Measurements from ENCODE around the gene MTERF4.
"Not testable (repeated sequence)": the region's sequence is repeated elsewhere in the genome, so short reads cannot be mapped to it uniquely, and the experiment has no call there.

The MTERF4 gene

DNA sequence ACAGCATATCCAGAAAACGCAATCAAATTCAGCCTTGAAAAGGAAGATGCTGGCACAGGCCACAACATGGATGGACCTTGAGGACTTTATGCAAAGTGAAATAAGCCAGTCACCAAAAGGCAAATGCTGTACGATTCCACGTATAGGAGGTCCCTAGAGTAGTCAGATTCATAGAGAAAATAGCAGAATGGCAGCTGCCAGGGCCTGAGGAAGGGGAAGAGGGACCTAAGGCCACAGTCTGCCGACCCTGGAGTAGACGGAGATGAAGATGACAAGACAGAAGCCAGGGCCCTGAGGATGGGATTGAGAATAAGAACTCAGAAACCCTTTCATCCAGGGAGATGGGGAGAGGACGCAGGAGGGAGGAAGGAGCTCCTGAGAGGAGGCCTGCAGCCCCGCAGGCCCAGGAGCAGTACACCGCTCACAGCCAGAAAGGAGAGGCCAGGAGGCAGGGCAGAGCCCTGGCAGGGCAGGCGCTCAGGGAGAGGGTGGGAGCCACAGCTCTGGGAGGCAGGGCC is 8.1 kb upstream of the MTERF4 start:
- DNase-seq, result no peak

DNA sequence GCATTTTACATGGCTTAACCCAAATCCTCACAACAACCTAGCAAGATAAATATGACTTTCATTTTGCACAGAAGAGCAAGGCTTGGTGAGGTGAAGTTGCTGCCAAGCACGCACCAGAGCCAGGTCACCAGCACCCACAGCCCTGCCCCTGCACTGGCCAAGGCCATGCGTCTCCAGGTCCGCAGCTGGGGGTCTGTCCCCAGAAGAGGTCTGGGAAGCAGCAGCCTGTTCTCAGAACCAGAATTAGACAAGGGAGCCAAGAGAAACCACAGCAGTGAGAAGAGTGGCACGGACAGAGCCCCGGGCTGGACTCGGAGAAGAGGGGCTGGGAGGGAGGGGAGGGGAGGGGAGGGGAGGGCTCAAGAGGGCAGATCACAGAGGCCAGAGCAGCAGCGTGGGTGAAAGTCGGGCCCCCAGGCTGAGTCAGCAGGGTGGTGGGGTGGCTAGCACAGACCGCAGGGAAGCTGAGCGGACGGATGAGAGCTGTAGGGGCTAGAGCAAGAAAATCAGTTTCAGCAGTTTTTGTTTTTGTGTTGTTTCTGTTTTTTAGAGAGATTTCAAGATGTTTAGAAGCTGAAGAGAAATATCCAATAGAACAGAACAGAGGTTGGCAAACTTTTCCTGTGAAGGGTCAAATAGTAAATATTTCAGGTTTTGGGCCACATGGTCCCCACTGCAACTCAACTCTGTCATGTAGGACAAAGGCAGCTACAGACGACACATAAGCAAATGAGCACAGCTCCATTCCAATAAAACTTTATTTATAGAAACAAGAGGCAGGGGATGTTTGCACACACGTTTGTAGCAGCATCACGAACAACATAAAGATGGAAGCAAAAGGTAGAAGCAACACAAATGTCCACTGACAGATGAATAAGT is 7.4 kb upstream of the MTERF4 start:
- no peak for DNase-seq

DNA sequence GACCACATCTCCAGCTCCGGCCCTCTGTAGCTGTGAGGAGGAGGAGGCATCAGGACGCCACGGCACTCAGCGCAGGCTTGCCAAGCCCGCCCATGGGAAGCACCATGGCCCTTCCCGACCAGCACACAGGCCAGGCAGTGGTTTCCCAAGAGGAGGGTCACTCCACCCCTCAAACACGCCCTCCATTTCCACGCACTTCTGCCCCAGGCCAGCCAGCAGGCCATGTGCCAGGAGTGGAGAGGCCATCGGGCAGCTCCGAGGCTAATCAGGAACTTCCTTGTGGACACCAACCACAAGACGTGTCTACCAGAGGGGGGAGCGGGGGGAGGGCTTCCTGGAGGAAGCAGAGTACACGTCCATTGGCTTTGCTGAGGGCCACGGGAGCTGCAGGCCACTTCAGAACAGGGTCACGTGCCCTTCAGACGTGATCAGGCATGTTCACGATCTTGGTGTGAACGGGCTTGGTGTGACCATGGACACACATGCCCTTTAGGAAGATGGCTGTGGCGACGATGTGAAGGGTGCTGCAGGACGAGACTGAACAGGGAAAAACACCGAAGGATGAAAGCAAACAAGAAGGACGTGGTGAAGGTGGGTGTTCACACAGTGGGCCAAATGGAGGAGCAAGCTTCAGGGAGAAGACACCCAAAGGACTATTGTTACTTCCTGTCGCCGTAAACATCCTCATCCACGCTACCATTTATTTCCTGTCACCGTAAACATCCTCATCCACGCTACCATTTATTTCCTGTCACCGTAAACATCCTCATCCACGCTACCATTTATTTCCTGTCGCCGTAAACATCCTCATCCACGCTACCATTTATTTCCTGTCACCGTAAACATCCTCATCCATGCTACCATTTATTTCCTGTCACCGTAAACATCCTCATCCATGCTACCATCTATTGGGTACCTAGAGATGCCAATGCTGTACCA is 6.5 kb upstream of the MTERF4 start:
- peak; percentile 62 for DNase-seq

DNA sequence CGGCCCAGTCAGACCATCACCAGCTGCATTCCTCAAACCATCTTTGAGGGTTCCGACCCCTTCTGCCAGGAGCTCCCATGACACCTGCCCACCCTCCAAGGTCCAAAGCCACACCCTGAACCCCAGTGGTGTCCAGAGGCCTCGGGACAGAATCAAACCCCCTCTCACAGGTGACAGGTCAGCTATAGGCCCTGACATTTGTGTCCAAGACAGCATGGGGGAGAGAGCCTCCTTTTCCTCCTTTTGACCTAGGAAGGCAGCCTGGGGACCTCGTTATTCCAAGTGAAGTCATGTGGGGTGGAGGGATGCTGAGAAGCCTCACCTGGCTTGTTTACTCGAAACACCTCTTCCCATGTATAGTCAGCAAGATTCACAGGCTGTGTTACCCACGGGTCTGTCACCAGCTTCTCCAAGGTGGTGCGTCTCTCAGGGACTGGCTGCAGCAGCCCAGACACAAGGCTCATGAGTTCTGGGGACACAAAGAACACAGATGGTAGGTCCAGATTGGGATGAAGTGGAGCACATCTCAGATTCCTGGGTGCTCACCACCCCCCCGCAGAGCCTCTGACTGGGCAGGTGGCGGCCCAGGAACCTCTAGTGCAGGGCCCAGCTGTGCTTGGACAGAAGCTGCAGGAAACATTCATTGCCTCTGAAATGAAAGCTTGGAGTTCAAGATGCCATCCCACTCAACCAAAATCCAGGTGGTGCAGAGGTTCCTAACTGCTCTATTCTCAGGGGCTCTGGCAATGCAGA is 5.1 kb upstream of the MTERF4 start:
- no peak for DNase-seq

DNA sequence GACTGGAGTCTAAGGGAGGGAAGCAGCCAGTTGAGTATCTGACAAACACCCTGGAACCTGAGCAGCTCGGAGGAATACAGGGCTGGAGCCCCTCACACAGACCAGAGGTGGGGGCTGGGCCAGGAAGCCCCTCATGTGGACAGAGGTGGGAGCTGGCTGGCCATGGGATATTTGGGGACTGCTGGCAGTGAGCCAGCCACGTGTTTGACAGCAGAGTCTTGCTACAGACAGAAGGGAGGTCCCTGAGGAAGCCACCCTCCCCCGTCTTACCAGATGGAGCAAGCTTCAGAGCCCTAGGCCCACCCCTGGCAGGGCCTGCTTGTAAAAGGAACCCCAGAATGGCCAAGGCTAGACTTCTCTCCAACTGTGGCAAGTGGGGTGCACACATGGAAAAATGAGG is 3.6 kb upstream of the MTERF4 start:
- no peak for DNase-seq

DNA sequence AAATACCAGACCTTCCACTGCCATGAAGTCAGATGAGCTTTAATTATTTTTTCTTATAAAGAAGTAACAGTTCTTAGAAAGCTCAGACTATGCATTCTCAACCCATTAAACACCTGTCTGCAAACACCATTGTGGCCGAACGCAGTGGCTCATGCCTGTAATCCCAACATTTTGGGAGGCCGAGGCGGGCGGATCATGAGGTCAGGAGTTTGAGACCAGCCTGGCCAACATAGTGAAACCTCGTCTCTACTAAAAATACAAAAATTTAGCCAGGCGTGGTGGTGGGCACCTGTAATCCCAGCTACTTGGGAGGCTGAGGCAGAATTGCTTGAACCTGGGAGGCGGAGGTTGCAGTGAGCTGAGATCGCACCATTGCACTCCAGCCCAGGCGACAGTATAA is 2.5 kb upstream of the MTERF4 start:
- not testable (repeated sequence) for DNase-seq

DNA sequence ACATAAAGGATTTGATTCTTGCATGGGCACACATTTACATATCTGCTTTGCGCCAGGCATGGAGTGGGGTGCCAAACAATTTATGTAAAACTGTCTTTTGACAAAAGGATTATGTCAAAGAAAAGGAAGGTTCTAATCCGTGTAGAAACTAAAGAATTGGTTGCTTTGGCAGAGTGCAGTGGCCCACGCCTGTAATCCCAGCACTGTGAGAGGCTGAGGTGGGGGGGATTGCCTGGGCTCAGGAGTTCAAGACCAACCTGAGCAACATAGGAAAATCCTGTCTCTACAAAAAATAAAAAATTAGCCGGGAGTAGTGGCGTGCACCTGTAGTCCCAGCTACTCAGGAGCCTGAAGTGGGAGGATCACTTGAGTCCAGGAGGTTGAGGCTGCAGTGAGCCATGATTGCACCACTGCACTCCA is 1.1 kb upstream of the MTERF4 start:
- no peak for DNase-seq

DNA sequence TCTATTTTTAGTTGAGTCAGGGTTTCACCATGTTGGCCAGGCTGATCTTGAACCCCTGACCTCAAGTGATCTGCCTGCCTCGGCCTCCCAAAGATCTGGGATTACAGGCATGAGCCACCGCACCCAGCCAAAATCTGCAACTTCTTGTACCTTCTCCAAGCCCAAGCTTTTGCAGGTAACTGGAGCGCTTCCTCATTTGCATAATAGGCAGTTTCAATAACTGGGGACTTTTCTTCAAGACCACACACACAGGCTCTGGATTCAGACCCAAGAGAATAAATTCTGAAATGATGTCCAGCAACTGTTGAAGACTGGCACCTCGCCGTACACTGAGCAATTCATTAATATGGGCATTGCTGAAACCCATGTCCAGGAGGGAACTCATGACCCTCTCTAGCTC is 2.8 kb downstream of the MTERF4 start:
- no peak for DNase-seq

DNA sequence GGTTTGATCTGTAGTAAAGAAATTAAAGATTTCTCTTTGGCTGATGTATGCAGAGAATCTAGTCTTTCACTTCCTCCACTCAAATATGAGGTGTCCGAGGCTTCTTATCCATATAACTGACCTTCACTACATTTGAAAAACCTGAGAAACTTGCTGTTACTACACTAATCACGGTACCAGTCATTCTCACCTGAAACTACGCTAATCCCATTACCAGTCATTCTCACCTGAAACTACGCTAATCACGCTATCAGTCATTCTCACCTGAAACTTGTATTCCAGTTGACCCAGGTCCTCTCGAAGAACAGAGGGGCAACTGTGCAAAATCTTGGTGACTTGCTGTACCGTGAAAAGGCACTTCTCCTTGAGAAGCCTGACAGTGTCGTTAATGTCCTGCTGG is 5.1 kb downstream of the MTERF4 start:
- no peak for DNase-seq

DNA sequence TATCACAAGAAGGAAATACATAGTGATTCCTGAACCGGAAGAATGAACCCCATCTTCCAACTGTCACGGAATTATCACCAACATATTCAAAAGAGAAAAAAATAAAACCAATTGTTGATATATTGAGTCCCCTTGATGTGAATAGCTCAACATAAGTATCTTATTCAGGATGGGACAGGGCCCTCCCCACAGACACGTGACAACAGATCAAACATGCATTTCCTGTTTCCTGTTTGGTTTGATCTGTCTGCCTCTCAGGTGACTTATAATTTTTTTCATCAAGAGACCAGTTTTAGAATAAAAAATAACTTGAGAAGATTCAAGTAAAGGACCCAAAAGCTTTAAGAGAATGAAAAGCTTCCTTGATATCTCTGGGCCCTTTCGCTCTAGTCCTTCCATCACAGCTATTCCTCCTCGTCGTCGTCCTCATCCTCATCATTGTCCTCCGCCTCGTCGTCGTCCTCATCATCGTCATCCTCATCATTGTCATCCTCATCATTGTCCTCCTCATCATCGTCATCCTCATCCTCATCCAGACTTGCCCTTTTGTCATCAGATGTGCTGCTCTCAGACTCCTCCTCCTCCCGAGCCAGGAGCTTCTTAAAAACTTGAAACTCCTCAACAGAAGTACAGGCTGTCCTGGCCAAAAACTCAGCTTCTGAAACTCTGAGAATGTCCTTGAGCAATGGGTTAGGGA is 6.3 kb downstream of the MTERF4 start:
- DNase-seq, result peak; percentile 77

DNA sequence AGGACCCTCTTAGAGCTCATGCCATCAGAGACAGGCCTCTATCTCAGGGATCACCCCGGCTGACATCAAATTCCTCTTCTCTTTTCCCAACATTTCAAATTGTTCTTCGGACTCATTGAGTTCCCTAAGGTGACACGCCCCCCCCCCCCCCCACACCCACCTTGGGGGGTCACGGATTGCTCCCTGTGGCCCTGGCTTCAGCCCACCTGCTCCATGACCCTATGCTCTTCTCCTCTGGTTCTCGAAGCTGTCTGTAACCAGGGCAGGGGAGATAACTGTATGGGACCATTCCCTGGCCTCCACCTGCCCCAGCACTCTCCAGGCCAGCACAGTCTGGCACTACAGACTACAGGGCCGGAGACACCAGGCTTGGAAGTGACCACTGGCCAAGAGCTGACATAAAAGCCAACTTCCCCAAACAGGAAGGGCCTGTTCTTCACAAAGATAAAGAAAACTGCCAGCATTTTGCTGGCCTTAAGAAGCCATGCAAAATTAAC is 7.1 kb downstream of the MTERF4 start:
- DNase-seq, result no peak

DNA sequence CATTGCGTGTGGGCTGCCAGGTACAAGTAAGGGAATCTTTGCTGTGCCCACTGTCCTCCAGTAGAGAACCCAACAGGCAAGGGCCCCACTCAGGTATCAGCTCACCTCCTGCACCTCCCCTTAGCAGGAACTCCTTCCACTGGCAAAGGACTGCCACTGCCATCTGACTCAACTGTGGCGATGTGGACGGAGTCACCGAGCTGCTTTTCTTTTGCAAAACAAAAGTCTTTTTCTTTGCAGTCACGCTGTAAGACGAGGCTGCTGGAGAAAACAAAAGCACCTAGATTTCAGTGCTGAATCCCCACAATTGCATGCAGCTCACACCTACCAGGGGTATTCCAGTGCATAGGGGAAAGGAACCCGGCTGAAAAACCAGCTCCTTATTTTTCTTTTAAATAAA is 7.9 kb downstream of the MTERF4 start:
- no peak for DNase-seq

DNA sequence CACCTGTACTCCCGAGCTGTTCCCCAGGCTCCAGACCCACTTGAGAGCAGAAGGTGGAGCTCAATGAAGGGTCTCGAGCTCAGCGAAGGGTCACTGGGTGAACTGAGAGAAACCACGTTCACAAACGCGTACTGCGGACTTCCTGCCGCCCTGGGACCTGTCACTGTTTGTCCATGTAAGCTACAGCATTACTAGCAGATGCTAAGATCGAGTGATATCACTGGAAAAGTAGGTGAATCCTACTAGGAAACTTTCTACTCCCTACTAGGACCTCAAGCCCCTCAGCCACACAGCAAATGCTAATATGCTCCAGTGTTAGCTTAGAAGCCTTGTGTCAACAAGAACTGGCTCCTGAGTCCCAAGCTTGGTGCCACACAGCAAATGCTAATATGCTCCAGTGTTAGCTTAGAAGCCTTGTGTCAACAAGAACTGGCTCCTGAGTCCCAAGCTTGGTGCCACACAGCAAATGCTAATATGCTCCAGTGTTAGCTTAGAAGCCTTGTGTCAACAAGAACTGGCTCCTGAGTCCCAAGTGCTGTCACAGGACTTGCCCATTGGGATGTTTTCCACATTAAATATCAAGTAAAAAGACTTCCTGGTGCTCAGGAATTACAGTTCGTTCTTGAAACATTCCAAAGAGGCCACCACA is 8.8 kb downstream of the MTERF4 start:
- DNase-seq, result not testable (repeated sequence)

DNA sequence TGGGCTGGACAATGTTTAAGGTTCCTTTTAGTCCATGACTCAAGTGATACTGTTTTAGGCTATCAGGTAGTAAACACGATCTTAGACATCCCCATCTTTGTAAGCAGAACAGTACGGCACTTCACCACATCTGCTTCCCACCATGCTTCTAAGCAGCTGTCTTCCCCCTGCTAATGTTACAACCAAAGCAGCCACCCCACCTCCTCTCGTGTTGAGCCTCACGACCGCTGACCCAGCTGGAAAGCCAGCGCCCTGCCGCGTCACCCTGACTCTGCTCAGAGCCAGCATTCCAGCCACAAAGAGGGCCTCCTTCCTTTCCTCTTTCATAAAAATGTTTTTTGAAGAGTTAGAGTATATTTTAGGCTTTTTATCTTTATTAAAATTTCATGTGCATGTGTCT is 9.4 kb downstream of the MTERF4 start:
- DNase-seq, result no peak

DNA sequence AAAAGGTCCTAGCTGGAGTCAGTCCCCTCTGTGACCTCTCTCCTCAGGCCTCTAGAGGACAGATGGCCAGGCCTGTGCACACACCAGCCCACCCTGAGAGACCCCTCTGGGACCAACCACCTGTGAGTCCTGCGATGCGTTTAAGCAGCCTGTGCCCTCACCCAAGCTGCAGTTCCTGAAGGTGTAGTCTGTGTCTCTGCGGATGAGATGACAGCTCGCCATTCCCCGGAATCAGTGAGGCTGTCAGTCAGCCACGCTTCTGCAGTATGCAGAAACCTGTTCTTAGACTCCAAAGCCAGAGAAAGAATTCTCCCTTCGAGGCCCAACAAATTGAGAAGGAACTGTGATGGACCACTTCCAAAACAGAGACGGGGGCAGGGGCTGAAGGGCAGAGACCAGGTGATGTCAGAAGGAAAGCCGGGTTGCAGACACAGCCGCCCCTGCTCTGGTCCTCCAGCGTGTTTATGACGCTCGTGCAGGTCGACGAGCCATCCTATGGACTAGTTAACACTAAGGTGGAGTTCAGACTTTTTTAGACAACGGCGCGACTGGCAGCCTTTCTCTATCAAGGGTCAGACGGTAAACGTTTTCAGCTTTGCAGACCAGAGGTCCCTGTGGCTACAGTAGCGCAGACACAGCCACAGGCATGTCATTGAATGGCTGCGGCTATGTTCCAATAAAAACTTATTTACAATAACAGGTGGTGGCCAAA is 10.2 kb downstream of the MTERF4 start:
- DNase-seq, result no peak

DNA sequence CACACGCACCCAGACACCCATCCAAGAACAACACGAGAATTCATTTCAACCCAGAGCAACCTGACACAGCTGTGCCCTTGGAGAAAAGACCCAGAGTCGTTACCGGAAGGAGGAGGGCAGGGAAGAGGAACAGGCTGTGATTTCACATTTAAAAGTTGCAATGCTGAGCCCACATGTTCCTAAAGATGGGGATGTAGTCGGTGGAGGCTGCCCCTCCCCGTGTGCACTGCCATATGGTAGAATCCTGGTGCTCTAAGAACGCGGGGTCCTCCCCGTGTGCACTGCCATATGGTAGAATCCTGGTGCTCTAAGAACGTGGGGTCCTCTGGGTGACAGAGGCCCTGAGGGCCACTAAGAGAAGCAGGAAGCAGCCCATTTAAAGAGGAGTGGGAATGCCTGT is 10.9 kb downstream of the MTERF4 start:
- DNase-seq, result no peak

DNA sequence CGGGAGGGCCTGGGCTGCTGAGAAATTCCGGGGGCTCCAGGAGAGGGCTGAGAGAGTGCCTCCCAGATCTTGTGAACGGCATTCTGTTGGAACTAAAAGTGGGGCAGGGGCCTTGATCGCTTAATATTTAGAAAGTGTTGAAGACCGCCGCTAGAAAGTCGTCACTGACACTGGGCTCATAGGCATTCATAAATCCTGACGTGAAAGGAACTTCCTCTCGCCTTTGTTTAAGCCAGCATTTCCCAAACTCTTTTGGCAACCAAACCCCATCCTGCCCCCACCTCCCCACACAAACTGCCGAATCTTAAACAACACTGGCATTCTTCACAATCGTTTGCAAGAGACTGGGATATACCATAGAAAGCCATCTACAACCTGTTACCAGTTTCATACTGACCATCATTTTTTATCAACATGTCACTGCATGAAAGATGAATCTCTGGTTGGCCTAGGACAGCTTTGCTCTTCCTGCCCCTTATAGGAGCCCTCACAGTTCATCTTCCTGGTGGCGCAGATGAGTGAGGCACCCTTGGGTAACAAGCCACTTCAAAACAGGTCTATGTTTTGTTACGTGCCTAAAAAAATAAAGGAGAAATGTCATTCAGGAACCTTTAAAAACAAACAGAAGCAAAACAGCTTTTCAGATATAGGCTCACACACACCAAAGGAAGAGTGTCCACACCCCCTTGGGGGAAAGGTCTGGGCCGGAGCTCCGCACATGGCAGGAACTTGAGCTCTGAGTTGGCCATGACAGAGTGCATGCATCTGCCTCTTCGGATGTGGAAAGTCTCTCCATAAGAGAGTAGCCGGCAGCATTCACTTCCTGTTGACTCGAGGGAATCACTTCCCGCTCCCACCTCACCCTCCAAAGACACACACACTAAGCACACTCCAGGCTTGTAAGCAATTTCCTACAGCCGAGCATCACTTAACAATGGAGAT is 13.0 kb downstream of the MTERF4 start:
- DNase-seq, result no peak

DNA sequence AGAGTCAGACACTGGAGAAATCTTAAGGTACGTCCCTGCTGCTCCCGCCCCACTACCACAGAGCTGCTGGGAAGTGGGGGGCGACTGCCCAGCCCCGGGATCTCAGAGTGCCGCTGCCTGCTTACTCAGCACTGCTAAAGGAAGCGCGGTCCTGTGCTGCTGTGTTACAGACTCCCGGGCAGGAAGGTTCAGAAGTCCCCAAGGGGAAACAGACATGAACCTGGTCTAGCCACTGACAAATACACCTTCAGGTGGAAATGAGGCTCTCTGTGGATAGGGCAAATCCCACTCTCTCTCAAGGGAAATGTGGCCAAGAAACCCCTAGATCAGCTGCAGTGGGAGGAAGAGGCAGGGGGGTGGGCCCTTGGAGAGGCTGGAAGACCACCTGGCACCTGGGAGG is 13.7 kb downstream of the MTERF4 start:
- no peak for DNase-seq

DNA sequence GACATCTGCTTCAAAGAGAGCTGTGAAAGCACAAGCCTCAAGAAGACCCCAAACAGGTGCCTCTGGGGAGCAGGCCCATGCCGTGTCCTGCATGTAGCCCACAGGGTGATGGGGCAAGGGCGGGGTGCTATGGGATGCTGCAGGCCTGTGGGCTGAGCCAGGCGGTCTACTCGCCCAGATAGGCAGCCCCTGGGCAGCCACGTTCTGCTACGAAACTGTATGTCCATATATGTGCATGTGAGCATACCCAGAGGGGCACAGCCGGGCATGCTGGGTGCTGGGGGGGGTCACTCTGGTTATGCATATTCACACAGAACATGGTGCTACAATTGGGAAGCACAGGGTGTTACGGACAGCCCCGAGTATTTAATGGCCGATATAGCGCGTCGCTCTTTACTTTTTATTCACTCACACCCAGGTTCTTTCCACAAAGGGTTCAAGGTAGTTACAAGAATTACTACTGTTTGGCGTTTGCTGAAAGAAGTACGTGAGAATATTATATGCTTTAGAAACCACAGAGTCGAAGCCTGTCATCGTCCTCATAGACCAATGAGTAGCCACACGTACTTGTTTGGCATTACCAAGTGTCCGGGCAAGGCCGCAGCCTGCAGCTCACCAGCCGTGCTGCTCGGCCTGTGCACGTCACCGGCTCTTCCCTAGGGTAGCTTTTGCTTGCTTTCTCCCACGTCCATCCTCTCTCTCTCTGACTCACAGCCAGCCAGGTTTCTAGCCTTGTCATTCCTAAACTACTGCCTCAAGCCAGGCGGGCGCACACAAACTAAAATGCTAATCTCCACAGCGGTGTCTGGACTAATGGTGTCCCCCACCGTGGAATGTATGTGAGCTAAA is 14.4 kb downstream of the MTERF4 start:
- no peak for DNase-seq

All from CD4-positive, alpha-beta T cell treated with Interleukin-10 for 1 hour (primary cell).